Stimulated activated CD8-positive, alpha-beta memory T cell treated with anti-CD3 and anti-CD28 coated beads, Interleukin-4, amount 100 ng/mL, for 1 hour (primary cell): ENCODE measurements around the gene SYCE1.

Experiments used
- DNase-seq, 2 donors: peaks; one replicate each; pipeline ENCODE4 v3.0.0-alpha.2; 2020; ENCODE audit warnings: low read depth in 2 of 2, low spot score in 1 of 2

Gene SYCE1

GRCh38 chr10:133516057-133516456 is 49.3 kb downstream of the SYCE1 start:
- no peak for DNase-seq

- DNase-seq = no peak
Observed at GRCh38 chr10:133515471-133515870, 49.9 kb downstream of the SYCE1 start.

GRCh38 chr10:133511907-133512528 is 53.4 kb downstream of the SYCE1 start:
- no peak for DNase-seq

GRCh38 chr10:133511408-133511807 is 54.0 kb downstream of the SYCE1 start:
- DNase-seq = no peak

GRCh38 chr10:133509700-133510099 is 55.7 kb downstream of the SYCE1 start:
- no peak for DNase-seq
